Astrocyte (in vitro differentiated cells and primary cell): ENCODE data around the gene SDR39U1.

Experiments used
- CTCF ChIP-seq: IDR thresholded peaks from 2 replicates; pipeline ENCODE4 v1.5.1; 2011; ENCODE audit warnings: low read depth, mild to moderate bottlenecking, inconsistent platforms, low read length, moderate library complexity; ENCODE audit not compliant: insufficient read depth
- EZH2 ChIP-seq: IDR thresholded peaks from 2 replicates; pipeline ENCODE4 v1.6.1; 2012; ENCODE audit warnings: mild to moderate bottlenecking, low read length, inconsistent platforms; ENCODE audit not compliant: insufficient read depth

- TF ChIP-seq CTCF (no peak), EZH2 (no peak)
These were observed 33.4 kb downstream of the SDR39U1 start for GRCh38 chr14:24409192-24409591.
